GM19023 (cell line): ENCODE data around the gene RDH16.

Experiments used
- ATAC-seq: cut with Tn5 transposase; IDR thresholded peaks from one replicate; pipeline ENCODE4 v1.9.1; 2021; ENCODE audit warnings: mild to moderate bottlenecking, moderate library complexity; ENCODE audit not compliant: unreplicated experiment

The RDH16 gene, protein sequence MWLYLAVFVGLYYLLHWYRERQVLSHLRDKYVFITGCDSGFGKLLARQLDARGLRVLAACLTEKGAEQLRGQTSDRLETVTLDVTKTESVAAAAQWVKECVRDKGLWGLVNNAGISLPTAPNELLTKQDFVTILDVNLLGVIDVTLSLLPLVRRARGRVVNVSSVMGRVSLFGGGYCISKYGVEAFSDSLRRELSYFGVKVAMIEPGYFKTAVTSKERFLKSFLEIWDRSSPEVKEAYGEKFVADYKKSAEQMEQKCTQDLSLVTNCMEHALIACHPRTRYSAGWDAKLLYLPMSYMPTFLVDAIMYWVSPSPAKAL

GRCh38 chr12:56957229-56958052 lies at the start of gene RDH16:
TSS of gene RDH16 (minus strand) at chr12:56957608. CDS start at chr12:56957462, 146 bp downstream.
- no peak for ATAC-seq

- ATAC-seq = no peak
These were observed 49.5 kb upstream of the RDH16 start for GRCh38 chr12:57006809-57007475.

- ATAC-seq = peak; percentile 79
These were observed 48.8 kb upstream of the RDH16 start, which contains the start of gene ZBTB39 for GRCh38 chr12:57005980-57006808. TSS of gene ZBTB39 (minus strand) at chr12:57006546. CDS start at chr12:57004917, 1,629 bp downstream.

- no peak for ATAC-seq
These were observed 47.2 kb upstream of the RDH16 start for GRCh38 chr12:57004651-57005050.

DNA sequence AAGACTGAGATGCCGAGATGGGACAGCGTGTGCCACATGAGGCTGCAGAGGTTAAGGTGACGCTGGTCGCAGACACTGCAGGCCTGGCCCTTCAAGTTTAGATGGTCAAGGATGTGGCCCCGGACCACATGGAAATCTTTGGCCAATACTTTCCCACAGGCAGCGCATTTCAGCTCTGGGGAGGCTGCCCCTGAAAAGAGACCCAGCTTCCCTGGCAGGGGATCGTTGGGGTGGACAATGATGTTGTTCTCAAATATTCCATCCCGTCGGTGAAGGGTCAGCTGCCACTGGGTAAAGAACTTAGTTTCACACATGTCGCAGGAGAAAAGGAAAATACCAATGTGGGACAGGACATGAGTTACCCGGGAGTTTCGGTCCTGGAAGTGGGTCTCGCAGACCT lies 46.0 kb upstream of the RDH16 start:
- ATAC-seq = no peak

DNA sequence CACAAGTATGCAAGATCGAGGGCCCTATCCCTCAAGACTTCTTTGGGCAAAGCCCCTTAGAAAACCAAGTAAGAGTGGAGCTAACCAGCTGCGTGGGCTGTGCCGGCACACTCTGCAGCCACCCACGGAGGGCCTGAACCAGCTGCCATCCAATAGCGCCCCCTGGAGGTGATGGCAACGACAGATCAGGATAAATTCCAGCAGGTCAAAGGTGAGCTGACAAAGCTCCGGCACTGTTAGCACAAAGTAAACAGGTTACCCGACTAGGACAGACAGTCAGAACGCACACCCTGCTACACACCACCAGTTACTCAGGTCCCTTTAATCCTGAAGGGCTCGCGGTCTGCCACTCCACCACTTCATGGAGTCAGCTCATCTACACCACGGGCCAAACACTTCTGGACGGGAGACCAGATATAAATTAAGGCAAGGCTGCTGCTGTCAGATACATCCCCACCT lies 44.1 kb upstream of the RDH16 start:
- no peak for ATAC-seq

DNA sequence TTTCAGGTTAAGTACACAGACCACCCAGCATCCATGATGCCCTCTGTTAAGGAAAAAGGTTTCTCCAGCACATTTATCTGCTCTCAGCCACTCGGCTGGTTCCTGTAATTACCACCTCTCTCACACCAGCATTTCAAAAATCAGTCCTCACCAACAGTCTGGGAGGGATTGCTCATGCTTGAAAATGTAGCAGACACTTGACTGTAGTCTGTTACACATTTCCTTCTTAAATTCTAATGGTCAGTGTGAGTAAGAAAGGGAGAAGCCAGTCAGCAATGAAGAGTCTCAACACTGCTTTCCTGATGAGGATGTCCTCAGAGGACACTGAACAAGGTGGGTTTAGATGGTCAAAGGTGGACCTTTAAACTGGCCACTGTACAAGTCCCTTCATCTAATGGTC lies 43.0 kb upstream of the RDH16 start:
- no peak for ATAC-seq

- ATAC-seq = no peak
These were observed 42.0 kb upstream of the RDH16 start for GRCh38 chr12:56999456-56999855.

DNA sequence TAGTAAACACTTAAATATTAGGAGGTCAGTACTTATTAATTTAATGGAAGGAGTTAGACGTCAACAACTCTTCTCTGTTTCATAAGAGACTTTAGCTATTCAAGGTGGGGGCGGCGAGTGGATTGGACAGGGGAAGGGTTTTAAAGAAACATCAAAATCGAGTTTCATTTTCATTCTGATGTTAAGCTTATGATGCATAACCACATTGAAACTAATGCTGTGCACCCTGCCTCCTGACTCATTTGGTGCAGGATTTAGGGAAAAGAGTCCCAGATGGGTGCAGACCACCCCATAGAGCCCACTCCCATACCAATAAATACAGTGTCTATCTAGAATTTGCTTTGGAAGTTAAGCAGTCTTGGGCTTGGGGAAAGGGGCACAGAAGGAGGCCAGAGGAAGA lies 41.6 kb upstream of the RDH16 start:
- peak; percentile 71 for ATAC-seq

DNA sequence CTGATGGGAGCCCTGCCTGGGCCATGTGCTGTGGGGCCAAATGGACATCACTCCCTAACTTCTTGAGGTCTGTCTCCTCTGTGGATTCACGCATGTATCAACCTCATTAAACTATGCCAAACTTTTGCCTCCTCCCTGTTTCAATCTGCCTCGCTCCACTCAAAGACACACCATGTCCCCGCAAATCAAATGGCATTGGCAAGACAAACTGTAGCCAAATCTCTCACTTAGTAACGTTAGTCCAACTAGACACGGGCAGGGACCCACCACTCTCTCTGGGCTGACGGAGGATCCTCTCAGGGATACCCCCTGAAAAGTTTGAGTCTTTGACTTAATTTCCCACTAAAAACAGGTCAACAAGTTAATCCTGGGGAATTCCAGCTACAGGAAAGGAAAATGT lies 40.9 kb upstream of the RDH16 start:
- ATAC-seq = no peak

DNA sequence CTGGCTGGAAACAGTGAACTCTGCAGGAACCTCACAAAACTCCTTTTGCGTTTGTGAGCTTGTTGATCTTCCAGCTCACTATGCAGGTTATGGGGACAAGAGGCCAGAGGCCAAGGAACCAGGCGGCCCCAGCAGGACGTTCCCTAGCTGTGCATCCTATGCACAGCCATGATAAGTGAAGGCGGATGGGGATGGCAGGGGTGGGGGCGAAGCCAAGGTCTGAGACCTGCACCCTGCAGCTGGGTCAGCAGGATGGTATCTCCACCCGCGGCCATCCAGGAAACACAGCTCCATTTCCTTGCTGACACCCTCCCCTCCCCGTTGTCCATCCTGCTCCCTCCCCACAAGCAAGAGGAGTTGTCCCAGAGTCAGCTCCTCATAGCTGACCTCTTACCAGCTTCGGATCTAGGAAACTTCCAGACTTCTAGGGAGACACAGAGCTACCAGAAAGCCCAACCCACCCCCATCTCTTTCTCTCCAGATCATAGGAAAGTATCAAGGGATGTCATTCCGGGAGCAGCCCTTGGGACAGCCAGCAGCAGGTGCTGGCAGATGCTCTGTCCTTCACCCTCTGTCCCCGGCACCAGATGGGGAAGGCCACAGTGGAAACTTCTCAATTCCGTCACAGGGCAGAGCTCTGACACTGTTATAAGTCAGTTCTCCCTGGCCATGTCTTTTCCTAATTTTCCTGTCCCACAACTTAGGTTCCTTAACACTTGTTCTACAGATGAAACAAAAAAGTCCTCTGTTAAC lies 39.6 kb upstream of the RDH16 start:
- no peak for ATAC-seq

- ATAC-seq = no peak
These were observed 38.6 kb upstream of the RDH16 start for GRCh38 chr12:56995930-56996496.

DNA sequence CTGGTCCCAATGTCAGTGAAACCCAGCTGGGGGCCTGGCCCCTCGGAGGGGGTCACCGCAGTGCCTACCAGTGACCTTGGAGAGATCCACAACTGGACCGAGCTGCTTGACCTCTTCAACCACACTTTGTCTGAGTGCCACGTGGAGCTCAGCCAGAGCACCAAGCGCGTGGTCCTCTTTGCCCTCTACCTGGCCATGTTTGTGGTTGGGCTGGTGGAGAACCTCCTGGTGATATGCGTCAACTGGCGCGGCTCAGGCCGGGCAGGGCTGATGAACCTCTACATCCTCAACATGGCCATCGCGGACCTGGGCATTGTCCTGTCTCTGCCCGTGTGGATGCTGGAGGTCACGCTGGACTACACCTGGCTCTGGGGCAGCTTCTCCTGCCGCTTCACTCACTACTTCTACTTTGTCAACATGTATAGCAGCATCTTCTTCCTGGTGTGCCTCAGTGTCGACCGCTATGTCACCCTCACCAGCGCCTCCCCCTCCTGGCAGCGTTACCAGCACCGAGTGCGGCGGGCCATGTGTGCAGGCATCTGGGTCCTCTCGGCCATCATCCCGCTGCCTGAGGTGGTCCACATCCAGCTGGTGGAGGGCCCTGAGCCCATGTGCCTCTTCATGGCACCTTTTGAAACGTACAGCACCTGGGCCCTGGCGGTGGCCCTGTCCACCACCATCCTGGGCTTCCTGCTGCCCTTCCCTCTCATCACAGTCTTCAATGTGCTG lies 38.0 kb upstream of the RDH16 start:
- no peak for ATAC-seq

DNA sequence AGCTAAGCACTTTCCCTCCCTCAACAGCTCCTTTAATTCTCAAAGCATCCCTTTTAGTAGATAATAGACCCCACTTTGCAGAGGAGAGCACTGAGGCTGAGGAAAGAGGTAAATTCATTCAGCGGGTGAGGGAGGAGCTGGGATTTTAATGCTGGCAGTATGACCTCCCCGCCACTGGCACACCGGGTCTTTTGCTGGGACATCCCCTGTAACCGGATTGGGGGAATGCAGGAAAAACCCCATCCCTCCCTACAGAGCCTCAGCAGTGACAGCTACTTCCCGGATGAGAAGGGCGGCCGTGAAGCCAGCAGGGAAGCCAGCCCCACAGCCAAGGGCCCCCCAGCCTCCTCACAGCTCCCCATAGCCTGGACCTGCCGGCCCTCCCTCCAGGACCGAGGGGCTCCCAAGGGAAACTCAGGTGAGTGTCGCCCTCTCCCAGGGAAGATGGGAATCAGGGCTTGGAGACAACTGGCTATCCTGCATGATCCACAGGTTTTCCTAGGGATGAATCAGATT lies 36.9 kb upstream of the RDH16 start:
- no peak for ATAC-seq

DNA sequence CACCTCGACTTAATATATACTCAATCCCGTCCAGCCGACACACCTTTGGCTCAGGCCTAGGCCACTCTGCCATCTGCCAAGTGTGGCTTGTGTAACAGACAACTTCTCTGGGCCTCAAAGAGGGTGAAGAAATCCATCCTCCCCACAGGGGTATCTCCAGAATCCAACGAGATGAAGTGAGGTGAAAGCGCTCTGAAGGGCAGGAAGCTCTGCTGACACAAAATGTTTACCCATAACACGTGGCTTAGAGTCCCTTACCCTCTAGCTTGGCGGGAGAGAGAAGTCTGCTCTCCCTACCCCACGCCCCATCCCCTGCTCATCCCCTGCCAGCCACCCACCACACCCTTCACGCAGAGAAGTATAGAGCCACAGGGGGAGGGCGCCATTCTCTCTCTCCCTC lies 35.9 kb upstream of the RDH16 start:
- no peak for ATAC-seq

DNA sequence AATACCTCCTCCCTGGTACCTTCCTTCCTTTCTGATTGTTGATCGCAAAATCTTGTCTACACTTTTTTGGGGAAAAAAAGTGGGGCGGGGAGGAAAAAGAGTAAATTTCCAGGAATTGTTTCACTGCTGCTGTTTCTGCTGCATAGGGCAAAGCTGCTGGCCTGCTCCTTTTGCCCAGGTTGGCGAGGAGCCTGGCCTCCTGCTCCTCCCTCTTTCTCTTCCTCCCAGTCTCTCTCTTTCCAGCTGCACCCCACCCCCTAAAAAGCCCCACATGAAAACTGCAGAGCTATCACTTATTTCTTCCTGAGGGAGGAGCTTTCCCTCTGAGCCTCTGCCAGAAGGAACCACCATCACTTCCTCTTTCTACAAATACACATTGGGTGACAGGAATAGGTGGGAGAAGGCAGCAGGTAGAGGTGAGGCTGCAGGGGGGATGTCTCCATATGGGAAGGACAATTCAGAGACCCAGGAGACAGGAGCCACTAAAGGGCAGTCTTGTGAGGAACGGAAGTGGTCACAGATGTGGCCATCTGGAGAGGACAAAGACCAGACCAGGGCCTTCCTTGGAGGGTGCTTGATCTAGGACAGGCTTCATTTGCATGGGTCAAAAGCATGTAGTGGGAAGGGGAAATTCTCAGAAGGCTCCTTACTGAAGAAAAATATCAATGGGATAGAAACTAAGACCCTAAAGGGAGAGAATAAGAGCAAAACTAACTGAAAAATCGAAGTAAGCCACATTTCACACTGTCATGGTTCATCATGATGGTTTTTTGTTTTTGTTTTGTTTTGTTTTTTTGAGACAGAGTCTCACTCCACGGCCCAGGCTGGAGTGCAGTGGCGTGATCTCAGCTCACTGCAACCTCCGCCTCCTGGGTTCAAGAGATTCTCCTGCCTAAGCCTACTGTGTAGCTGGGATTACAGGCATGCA lies 34.2 kb upstream of the RDH16 start:
- ATAC-seq = no peak

GRCh38 chr12:56990648-56991318 lies 33.4 kb upstream of the RDH16 start:
- no peak for ATAC-seq
